GM19372 (cell line): ENCODE measurements around the gene EXOC8.

Experiments used
- ATAC-seq: cut with Tn5 transposase; IDR thresholded peaks from one replicate; pipeline ENCODE4 v1.9.1; 2021; ENCODE audit warnings: mild to moderate bottlenecking, low read depth, moderate library complexity; ENCODE audit not compliant: unreplicated experiment

The EXOC8 gene

GRCh38 chr1:231318568-231318967 is 19.1 kb downstream of the EXOC8 start:
- ATAC-seq: no peak

DNA sequence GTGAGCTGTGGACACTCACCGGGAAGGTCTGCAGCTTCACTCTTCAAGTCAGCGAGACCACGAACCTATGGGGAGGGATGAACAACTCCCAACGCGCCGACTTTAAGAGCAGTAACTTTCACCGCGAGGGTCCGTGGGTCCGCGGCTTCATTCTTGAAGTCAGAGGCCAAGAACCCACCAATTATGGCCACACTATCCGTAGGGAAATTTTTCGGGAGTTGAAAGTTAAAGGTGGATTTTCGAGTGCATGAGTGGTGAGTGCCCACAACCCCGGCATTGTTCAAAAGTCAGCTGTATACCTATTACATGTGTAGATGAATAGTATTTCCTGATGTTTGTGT is 19.7 kb downstream of the EXOC8 start:
- no peak for ATAC-seq

GRCh38 chr1:231317306-231318014 is 20.2 kb downstream of the EXOC8 start:
- no peak for ATAC-seq

DNA sequence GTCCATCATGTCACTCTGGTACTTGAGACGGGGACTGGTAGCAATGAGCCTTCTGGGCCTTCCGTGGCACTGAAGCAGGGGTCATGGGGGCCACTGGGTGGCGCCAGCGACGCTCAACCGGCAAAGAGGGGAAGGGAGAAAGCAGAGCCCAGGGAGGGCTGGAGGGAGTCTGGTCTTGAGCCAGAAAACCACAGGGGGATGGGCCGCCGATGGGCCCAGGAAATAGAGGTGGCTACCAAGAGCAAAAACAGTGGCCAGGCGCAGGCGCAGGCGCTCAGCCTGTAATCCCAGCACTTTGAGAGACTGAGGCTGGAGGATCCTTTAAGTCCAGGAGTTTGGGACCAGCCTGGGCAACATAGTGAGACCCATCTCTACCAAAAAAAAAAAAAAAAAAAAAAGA is 21.8 kb downstream of the EXOC8 start:
- peak; percentile 94 for ATAC-seq

DNA sequence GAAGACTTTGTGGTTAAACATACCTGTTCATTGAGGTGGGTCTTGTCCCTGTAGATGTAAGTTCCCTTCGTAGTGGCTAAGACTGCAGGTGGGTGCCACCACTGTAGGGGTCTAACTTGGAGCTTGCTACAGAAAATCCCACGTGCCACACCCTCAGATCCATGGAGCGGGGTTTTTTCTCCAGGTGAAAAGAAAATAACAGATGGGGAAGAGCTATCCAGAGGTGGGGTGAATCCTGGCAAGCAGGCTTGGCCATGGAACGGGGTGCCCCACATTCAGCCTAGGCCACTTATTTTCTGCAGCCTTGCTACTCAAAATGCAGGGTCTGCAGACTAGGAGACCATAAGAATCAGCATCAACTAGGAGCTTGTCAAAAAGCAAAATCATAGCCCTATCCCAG is 24.0 kb downstream of the EXOC8 start:
- ATAC-seq: no peak

GRCh38 chr1:231312432-231312788 is 25.2 kb downstream of the EXOC8 start:
- no peak for ATAC-seq

- no peak for ATAC-seq
These were observed 25.8 kb downstream of the EXOC8 start for GRCh38 chr1:231311720-231312431.

- ATAC-seq: no peak
These were observed 27.2 kb downstream of the EXOC8 start for GRCh38 chr1:231310391-231310934.

DNA sequence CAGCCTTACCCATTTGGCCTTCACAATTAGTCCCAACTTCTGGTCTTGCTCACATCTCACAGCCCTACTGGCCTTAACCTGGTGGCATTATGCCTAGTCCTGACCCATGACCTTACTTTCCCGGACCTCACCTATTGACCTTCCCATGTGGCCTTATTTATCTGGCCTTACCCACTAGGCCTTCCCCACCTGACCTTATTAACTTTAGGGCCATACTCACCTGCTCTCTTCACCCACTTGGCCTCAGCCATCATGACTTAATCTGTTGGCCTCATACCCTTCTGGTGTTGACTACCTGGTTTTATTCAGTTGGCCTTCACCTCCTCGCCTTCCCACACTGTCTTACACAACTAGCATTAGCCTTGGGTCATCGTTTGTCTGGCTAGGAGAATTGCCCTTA is 35.7 kb downstream of the EXOC8 start:
- ATAC-seq: no peak

GRCh38 chr1:231295938-231296337 is 41.7 kb downstream of the EXOC8 start:
- ATAC-seq: no peak

DNA sequence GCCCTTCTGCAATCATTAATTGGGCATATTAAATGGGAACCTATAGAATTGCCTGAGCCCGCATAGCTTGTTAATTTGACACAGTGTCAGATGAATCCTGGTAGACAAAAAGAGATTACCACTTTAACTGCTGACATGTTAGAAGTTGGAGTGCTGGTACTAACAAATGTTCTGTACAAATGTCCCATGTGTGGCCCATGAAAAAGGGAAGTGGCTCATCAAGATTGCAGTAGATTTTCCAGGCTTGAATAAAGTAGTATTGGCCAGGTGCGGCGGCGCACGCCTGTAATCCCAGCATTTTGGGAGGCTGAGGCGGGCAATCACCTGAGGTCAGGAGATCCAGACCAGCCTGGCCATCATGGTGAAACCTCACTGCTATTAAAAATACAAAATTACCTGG is 51.0 kb downstream of the EXOC8 start:
- ATAC-seq: no peak

DNA sequence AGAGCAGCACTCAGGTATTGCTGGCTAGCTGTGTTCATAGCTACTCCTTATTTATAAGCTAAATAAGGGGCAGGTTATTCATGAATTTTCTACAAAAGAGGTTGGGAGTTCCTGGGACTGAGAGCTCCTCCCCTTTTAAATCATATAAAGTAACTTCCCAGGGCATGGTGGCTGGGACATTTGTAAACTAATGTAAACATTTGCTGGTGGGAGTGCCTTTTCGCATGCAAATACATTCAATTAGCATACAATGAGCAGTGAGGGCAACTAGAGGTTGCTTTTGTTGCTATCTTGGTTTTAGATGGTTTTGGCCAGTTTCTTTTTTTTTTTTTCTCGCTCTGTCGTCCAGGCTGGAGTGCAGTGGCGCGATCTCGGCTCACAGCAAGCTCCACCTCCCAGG is 53.2 kb downstream of the EXOC8 start:
- ATAC-seq: no peak
